KG1 (cell line): ENCODE measurements around the gene CCND2.

ENCODE experiments used
- DNase-seq: peaks from one replicate; lab custom pipeline; 2025; lab: John Stamatoyannopoulos, UW

CCND2 gene

GRCh38 chr12:4256043-4256826 lies 17.3 kb upstream of the CCND2 start:
- no peak for DNase-seq

GRCh38 chr12:4257442-4257841 lies 16.1 kb upstream of the CCND2 start:
- DNase-seq, result no peak

GRCh38 chr12:4259099-4259498 lies 14.5 kb upstream of the CCND2 start:
- no peak for DNase-seq

- no peak for DNase-seq
These were observed 11.9 kb upstream of the CCND2 start for GRCh38 chr12:4261655-4262054.

GRCh38 chr12:4265280-4265679 lies 8.3 kb upstream of the CCND2 start:
- DNase-seq, result no peak

- no peak for DNase-seq
These were observed 6.6 kb upstream of the CCND2 start for GRCh38 chr12:4266990-4267389.

- no peak for DNase-seq
These were observed 5.7 kb upstream of the CCND2 start for GRCh38 chr12:4267704-4268328.

GRCh38 chr12:4268329-4269181 lies 5.0 kb upstream of the CCND2 start:
- DNase-seq, result peak; percentile 27

- peak; percentile 53 for DNase-seq
These were observed 4.1 kb upstream of the CCND2 start for GRCh38 chr12:4269279-4269991.

GRCh38 chr12:4270016-4270830 lies 3.3 kb upstream of the CCND2 start:
- no peak for DNase-seq

- DNase-seq, result peak; percentile 76
These were observed 2.5 kb upstream of the CCND2 start for GRCh38 chr12:4270831-4271716.

GRCh38 chr12:4271717-4272423 lies 1.7 kb upstream of the CCND2 start:
- peak; percentile 76 for DNase-seq

GRCh38 chr12:4272424-4273272 lies 914 bp upstream of the CCND2 start:
- DNase-seq, result peak; percentile 71

GRCh38 chr12:4273273-4273651 lies 300 bp upstream of the CCND2 start:
- peak; percentile 75 for DNase-seq

- DNase-seq, result no peak
These were observed 944 bp downstream of the CCND2 start for GRCh38 chr12:4274396-4275015.

GRCh38 chr12:4275016-4275869 lies 1.7 kb downstream of the CCND2 start:
- no peak for DNase-seq

GRCh38 chr12:4275870-4276301 lies 2.3 kb downstream of the CCND2 start:
- no peak for DNase-seq
